ENCODE results near the gene NDUFB8. TPM values are rescaled to one million over a fixed set of nuclear protein-coding genes. Genes with fewer than 3 reads are reported as not detected.

NDUFB8 gene
- total and polyA plus RNA-seq, 4 donors = 72.4 to 297 (median 199) TPM

DNA sequence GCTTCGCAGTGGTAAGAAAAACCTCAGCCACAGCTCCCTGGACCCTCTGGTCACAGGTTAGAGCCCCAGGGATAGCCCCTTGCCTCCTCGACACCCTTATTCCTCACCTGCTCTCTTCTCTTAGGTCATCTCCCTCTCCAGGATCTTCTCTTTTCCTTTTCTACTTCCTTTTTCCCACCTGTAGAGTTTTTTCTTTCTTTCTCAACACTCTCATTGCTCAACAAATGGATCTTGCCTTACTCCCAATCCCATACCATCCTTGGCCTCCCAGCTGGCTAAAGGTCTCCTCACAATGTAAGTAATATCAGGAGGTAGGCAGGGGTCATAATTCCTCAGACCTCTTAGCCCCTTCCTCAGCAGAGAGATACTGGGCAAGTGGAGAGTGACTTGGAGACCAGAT, 49.7 kb downstream of the NDUFB8 start:
- no peak overlapping the region for H3K4me3 ChIP-seq (ENCODE audit: low read depth in 1 of 3, low read length in 3 of 3)
- TF ChIP-seq JUND (IDR thresholded peaks at IDR 0.05) (no peak), TAF1 (conservative IDR thresholded peaks at IDR 0.05) (no peak), FOXA2 (IDR thresholded peaks at IDR 0.05) (no peak), EGR1 (IDR thresholded peaks at IDR 0.05; ENCODE audit: low read depth in 2 of 2) (no peak), HNF4G (IDR thresholded peaks at IDR 0.05) (no peak), RAD21 (IDR thresholded peaks at IDR 0.05) (no peak), NR2F2 (IDR thresholded peaks at IDR 0.05) (no peak)
- TF ChIP-seq, protein P1, sequence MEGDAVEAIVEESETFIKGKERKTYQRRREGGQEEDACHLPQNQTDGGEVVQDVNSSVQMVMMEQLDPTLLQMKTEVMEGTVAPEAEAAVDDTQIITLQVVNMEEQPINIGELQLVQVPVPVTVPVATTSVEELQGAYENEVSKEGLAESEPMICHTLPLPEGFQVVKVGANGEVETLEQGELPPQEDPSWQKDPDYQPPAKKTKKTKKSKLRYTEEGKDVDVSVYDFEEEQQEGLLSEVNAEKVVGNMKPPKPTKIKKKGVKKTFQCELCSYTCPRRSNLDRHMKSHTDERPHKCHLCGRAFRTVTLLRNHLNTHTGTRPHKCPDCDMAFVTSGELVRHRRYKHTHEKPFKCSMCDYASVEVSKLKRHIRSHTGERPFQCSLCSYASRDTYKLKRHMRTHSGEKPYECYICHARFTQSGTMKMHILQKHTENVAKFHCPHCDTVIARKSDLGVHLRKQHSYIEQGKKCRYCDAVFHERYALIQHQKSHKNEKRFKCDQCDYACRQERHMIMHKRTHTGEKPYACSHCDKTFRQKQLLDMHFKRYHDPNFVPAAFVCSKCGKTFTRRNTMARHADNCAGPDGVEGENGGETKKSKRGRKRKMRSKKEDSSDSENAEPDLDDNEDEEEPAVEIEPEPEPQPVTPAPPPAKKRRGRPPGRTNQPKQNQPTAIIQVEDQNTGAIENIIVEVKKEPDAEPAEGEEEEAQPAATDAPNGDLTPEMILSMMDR (IDR thresholded peaks at IDR 0.05; ENCODE audit: low read depth, low read length, missing input control) = no peak
- TF ChIP-seq, protein P2, sequence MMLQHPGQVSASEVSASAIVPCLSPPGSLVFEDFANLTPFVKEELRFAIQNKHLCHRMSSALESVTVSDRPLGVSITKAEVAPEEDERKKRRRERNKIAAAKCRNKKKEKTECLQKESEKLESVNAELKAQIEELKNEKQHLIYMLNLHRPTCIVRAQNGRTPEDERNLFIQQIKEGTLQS (IDR thresholded peaks at IDR 0.05) = no peak
- TF ChIP-seq, protein P3, sequence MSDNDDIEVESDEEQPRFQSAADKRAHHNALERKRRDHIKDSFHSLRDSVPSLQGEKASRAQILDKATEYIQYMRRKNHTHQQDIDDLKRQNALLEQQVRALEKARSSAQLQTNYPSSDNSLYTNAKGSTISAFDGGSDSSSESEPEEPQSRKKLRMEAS (IDR thresholded peaks at IDR 0.05) = no peak
- TF ChIP-seq, protein P4, sequence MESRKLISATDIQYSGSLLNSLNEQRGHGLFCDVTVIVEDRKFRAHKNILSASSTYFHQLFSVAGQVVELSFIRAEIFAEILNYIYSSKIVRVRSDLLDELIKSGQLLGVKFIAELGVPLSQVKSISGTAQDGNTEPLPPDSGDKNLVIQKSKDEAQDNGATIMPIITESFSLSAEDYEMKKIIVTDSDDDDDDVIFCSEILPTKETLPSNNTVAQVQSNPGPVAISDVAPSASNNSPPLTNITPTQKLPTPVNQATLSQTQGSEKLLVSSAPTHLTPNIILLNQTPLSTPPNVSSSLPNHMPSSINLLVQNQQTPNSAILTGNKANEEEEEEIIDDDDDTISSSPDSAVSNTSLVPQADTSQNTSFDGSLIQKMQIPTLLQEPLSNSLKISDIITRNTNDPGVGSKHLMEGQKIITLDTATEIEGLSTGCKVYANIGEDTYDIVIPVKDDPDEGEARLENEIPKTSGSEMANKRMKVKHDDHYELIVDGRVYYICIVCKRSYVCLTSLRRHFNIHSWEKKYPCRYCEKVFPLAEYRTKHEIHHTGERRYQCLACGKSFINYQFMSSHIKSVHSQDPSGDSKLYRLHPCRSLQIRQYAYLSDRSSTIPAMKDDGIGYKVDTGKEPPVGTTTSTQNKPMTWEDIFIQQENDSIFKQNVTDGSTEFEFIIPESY (IDR thresholded peaks at IDR 0.05) = no peak
- peaks cover 0 to 2% (median 0%) of the 10 kb centered on the region in 4 donors for H3K27me3 ChIP-seq (ENCODE audit: control insufficient read depth in 4 of 4, insufficient read depth in 4 of 4, low read length in 3 of 4)
- H3K9me3 ChIP-seq (ENCODE audit: control insufficient read depth in 4 of 4, low read length in 3 of 4) = no peaks in the 10 kb centered on the region
- 79% methylated on average over 2 of the region's 2 CpGs for WGBS
- peaks cover 3 to 20% (median 13%) of the 10 kb centered on the region in 4 donors for H3K4me1 ChIP-seq (ENCODE audit: control insufficient read depth in 4 of 4, insufficient read depth in 4 of 4, low read length in 3 of 4)
- no peaks in the 10 kb centered on the region for H3K36me3 ChIP-seq (ENCODE audit: control insufficient read depth in 4 of 4, insufficient read depth in 3 of 4, low read depth in 1 of 4, low read length in 3 of 4)
- no peak overlapping the region for H3K27ac ChIP-seq (ENCODE audit: low read depth in 1 of 2, low read length in 2 of 2)
- H3K9ac ChIP-seq (ENCODE audit: low read depth in 1 of 2, low read length in 2 of 2) = no peak overlapping the region
- no peak for DNase-seq (ENCODE audit: low spot score)

DNA sequence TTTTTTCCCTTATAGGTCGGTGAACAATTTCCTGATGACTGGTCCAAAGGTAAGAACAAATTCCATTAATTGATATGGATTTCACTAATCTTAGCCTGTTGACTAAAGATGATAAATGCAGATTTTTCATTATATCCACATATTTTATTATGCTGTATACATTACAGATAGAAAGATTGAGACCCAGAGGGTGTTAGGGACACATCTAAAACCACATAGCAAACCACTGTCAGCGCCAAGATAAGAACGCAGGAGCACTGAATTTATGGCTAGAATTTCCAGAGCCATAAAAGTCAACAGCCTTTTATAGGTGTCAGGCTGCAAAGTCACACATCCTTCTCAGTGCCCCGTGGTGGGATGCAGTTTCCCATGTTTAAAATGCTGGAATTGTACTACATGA, 50.6 kb downstream of the NDUFB8 start:
- 65% methylated on average over 4 of the region's 4 CpGs for WGBS
- no peaks in the 10 kb centered on the region for H3K9me3 ChIP-seq (ENCODE audit: control insufficient read depth in 4 of 4, low read length in 3 of 4)
- H3K9ac ChIP-seq (ENCODE audit: low read depth in 1 of 2, low read length in 2 of 2) = no peak overlapping the region
- TF ChIP-seq, protein P2 (IDR thresholded peaks at IDR 0.05) = no peak
- TF ChIP-seq, protein P5, sequence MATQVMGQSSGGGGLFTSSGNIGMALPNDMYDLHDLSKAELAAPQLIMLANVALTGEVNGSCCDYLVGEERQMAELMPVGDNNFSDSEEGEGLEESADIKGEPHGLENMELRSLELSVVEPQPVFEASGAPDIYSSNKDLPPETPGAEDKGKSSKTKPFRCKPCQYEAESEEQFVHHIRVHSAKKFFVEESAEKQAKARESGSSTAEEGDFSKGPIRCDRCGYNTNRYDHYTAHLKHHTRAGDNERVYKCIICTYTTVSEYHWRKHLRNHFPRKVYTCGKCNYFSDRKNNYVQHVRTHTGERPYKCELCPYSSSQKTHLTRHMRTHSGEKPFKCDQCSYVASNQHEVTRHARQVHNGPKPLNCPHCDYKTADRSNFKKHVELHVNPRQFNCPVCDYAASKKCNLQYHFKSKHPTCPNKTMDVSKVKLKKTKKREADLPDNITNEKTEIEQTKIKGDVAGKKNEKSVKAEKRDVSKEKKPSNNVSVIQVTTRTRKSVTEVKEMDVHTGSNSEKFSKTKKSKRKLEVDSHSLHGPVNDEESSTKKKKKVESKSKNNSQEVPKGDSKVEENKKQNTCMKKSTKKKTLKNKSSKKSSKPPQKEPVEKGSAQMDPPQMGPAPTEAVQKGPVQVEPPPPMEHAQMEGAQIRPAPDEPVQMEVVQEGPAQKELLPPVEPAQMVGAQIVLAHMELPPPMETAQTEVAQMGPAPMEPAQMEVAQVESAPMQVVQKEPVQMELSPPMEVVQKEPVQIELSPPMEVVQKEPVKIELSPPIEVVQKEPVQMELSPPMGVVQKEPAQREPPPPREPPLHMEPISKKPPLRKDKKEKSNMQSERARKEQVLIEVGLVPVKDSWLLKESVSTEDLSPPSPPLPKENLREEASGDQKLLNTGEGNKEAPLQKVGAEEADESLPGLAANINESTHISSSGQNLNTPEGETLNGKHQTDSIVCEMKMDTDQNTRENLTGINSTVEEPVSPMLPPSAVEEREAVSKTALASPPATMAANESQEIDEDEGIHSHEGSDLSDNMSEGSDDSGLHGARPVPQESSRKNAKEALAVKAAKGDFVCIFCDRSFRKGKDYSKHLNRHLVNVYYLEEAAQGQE (IDR thresholded peaks at IDR 0.05) = no peak
- TF ChIP-seq HNF4G (IDR thresholded peaks at IDR 0.05) = no peak
- no peak for TF ChIP-seq FOXA2 (IDR thresholded peaks at IDR 0.05)
- no peak for TF ChIP-seq EGR1 (IDR thresholded peaks at IDR 0.05; ENCODE audit: low read depth in 2 of 2)
- no peak for TF ChIP-seq FOXA1 (IDR thresholded peaks at IDR 0.05)
- TF ChIP-seq, protein P3 (IDR thresholded peaks at IDR 0.05) = no peak
- no peak for TF ChIP-seq HNF4A (conservative IDR thresholded peaks at IDR 0.05)
- TF ChIP-seq RXRA (IDR thresholded peaks at IDR 0.05) = no peak
- TF ChIP-seq YY1 (IDR thresholded peaks at IDR 0.05) = no peak
- TF ChIP-seq, protein P1 (IDR thresholded peaks at IDR 0.05; ENCODE audit: low read depth, low read length, missing input control) = no peak
- no peak for TF ChIP-seq TAF1 (conservative IDR thresholded peaks at IDR 0.05)
- TF ChIP-seq GABPA (IDR thresholded peaks at IDR 0.05 in 1 of 2, conservative IDR thresholded peaks at IDR 0.05 in 1 of 2) = no peak
- TF ChIP-seq, protein P4 (IDR thresholded peaks at IDR 0.05) = no peak
- no peak for TF ChIP-seq RAD21 (IDR thresholded peaks at IDR 0.05)
- H3K4me3 ChIP-seq (ENCODE audit: low read depth in 1 of 3, low read length in 3 of 3) = no peak overlapping the region
- no peak for DNase-seq (ENCODE audit: low spot score)
- peaks cover 0 to 2% (median 0%) of the 10 kb centered on the region in 4 donors for H3K27me3 ChIP-seq (ENCODE audit: control insufficient read depth in 4 of 4, insufficient read depth in 4 of 4, low read length in 3 of 4)
- no peaks in the 10 kb centered on the region for H3K36me3 ChIP-seq (ENCODE audit: control insufficient read depth in 4 of 4, insufficient read depth in 3 of 4, low read depth in 1 of 4, low read length in 3 of 4)
- H3K27ac ChIP-seq (ENCODE audit: low read depth in 1 of 2, low read length in 2 of 2) = no peak overlapping the region
- peaks cover 3 to 20% (median 13%) of the 10 kb centered on the region in 4 donors for H3K4me1 ChIP-seq (ENCODE audit: control insufficient read depth in 4 of 4, insufficient read depth in 4 of 4, low read length in 3 of 4)

Measured in liver (tissue), 9 donors.